Measurements from ENCODE around the gene PFDN6.
A peak's percentile ranks its signal among the peaks of the same experiment; 100 is the strongest.

PFDN6 gene

DNA sequence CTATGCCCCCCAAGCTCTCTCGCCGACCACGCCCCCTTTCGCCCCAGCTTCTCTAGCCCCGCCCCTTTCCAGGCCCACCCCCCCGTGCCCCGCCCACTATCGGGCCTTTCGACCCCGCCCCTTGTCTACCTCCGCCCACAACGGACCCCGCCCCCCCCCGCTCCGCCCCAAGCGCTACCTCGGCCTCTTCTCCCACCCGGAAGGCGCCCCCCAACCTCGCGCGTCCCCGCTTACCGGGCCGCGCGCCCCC is 27.9 kb downstream of the PFDN6 start:
- no peak for DNase-seq (ENCODE audit: low read depth)

DNA sequence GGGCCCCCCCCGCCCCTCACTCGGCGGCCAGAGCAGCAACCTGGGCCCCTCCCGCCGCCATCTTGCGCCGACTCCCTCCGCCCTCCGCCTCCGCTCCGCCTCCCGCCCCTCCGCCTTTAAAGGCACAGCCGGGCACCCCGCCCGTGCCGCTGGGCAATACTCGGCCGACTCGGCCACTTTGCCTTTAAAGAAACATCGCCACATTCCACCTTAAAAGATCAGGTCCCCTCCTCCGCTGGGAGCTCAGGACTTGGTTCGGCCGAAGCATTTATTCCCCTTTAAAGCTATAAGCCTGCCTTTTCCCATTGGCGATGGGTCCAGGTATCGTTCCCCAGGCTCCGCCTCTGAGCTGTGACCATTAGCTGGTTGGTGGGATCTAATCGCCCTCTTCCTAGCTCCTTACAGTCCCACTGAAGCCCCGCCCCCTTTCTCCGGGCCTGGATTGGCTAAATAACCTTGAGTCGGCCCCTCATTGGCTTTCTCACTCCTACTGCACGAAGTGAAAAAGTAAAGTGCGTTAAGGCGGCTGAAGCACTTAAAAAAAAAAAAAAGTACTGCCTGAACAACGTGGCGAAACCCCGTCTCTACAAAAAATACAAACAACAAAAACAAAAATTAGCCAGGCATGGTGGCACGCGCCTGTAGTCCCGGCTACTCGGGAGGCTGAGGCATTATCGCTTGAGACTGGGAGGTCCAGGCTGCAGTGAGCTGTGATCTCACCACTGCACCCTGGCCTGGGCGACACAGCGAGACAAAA is 28.4 kb downstream of the PFDN6 start, which contains the start of gene ZBTB22:
ZBTB22 (minus strand) TSS at position 76 of the 757 bp plus-strand sequence. CDS start 828 bp downstream, outside the sequence.
- DNase-seq (ENCODE audit: low read depth) = peak; percentile 100

DNA sequence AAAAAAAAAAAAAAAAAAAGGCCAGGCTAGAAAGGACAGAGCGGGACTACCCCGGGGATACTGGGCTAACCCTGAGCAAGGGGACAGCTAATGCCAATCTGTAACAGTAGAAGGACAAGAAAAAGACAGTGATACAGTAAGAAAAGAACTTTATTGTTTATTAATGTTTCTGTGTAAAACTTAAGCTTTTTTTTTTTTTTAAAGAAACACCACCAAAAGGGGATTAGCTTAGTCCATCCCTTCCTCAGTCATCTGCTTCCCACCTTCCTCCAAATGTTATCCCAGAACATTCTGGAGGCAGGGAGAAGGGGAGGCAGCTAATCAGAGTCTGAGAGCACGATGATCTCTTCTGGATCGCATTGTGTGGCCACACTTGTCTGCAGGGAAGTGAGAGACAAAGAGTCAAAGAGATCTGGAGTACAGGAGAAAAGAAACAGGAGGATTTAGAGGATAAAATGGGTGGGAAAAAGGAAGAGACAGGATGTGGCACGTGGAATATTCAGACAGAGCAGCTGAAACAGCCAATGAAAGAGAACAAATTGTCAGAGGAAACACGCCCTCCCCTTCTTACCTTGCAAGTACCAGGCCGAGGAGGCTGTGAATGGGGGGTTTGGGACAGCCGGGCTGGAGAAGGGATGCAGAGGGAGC is 29.1 kb downstream of the PFDN6 start:
- no peak for DNase-seq (ENCODE audit: low read depth)

DNA sequence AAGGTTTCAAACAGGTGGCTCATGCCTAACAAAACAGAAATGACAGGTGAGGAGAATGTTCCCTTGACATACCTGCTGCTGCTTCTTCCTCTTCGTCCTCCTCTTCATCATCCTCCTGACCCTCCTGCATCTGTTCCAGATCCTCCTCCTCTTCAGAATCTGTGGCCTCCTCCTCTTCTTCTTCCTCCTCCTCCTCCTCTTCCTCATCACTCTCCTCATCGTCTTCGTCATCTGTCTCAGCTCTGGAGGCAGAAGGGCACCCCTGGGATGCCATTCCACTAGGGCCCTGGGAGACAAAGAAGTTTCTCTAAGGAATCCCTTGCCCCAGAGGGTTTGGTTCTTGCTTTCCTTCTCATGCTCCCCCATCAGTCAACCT is 30.5 kb downstream of the PFDN6 start:
- DNase-seq (ENCODE audit: low read depth) = no peak

DNA sequence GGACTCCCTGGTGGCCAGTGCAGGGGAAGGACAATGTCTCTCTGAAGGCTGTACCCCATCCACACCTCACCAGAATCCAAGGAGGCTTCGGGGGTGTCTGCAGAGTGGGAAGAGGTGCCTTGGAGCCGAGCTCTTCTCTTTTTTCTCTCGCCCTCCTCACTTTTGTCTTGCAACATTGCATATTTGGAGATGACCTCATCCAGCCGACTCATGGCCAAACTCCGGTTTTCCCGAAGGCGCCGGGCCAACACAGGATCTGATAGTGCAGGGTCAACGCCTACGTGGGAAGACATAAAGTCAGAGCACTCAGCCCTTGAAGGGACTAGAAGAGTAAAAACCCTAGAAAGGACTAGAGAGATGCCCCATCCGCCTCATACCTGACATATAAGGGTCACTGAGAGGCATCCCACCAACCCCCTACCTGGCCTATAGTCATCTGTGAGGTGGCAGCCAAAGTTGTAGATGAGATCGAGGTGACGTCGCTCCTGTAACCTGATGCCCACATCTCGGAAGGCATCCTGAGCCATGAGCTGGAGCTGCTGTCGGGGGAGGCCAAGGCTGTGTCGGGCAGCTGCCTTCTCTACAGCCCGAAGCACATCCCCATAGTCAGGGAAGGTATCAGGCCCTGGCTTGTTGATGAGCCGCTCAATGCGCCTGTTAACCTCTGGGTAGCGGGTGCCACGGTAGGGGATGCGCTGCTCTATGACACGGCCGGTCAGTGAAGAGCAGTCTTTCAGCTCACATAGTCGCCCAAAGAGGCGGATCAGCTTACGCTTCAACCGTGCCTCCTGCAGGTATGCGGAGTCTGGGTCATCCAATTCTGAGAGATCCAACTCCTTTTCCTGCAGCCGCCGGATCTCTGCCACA is 31.1 kb downstream of the PFDN6 start:
- DNase-seq (ENCODE audit: low read depth) = peak; percentile 96

DNA sequence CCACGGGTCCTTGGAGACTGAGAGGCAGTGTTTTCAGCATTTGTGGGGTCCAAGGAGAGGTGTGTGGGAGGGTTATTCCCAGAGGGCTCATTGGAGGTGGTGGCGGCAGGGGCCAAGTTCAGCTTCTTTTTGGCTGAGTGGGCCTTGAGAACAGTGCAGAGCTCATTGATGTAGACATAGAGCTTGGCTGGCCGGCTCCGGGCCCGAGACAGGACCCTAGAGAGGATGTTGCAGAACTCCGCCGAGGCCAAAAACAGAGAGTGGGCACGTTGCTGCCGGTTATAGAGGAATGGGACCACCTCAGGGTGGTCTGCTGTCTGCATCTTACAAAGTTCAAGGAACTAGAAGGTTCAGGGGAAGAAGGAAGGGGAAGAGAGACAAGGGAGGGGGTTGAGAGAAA is 31.8 kb downstream of the PFDN6 start:
- no peak for DNase-seq (ENCODE audit: low read depth)

DNA sequence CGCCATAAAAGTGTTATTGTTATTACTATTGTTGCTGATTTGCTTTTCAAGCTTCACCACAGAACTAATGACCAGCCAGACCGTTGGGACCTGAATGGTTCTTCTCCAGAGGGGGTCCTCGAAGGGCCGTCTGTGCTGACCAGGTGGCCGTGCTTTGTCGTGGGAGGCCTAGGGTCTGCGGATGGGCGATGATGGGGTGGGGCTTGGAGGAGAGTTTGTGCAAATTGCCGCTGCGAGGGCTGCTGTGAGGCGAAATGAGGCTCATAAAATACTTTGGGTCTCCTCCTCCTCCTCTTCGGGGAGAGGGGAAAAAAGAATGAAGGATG is 34.2 kb downstream of the PFDN6 start:
- no peak for DNase-seq (ENCODE audit: low read depth)

DNA sequence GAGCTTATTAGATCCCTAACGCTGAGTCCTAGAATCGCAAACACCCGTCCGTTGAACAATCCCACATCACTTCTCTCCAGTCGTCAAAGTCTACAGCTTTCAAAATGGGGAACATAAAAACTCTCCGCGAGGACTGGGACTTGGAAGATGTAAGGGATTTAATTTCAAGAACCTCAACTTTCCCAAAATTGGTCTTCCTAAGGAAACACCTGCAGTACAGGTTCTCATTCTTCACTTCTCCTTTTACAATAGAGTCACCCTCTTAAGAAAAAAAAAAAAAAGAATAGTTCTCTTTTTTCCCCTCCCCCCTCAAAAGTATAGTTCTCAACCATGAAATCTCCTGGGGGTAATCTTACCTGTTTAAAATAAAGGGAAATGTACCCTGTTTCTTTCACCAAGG is 34.7 kb downstream of the PFDN6 start:
- no peak for DNase-seq (ENCODE audit: low read depth)

DNA sequence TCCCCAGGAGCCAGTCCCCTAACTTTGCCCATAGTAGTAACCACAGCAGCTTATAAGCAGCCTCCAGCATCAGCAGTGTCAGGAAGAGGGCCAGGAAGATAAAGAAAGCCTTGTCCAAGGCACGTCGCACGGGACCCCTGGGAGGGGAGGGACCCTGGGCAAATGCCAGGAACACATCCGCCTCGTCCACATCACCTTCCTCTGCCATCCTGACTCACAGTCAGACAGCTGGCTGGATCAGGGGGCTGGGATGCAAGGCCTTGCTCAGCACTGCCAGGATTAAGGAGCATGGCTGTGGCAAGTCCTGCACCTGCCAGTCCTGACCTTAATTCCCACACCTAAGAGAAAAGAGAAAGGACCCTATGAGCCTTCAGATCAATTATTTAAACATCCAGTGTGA is 39.7 kb downstream of the PFDN6 start:
- DNase-seq (ENCODE audit: low read depth) = no peak

DNA sequence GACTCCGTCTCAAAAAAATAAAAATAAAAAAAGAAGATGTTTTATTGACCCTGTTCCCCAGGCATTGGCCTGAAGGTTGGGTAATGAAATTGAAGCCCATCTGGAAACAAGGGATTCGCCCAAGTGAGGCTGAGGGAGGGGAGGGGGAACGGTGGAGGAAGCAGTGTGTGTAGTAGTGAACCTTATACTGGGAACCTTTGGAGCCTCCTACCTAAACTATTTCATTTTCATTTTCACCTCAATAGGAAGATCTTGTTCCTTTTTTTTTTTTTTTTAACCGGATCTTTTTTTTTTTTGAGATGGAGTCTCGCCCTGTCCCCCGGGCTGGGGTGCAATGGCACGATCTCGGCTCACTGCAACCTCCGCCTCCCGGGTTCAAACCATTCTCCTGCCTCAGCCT is 41.3 kb downstream of the PFDN6 start:
- no peak for DNase-seq (ENCODE audit: low read depth)

DNA sequence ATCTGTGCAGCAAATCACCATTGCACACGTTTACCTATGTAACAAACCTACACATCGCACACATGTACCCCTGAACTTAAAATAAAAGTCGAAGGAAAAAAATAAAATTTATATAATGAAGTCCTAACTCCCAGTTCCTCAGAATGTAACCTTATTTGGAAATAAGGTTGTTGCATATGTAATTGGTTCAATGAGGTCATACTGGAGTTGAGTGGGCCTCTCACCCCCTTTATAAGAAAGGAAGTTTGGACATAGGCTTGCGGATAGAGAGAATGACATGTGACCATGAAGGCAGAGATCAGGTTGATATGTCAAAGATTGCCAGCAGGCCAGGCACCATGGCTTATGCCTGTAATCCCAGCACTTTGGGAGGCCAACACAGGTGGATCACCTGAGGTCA is 44.3 kb downstream of the PFDN6 start:
- no peak for DNase-seq (ENCODE audit: low read depth)

DNA sequence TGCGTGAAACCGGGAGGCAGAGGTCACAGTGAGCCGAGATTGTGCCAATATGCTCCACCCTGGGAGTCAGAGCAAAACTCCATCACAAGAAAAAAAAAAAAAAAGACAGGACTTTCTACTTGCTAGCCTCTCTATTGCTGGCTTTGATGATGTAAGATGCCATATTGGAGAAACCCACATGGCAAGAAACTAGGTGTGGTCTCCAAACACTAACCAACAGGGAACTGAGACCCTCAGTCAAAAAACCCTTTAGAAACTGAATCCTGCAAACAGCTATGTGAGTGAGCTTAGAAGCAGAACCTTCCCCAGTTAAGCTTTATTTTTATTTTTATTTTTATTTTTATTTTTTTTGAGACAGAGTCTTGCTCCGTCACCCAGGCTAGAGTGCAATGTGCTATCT is 46.5 kb downstream of the PFDN6 start:
- no peak for DNase-seq (ENCODE audit: low read depth)

DNA sequence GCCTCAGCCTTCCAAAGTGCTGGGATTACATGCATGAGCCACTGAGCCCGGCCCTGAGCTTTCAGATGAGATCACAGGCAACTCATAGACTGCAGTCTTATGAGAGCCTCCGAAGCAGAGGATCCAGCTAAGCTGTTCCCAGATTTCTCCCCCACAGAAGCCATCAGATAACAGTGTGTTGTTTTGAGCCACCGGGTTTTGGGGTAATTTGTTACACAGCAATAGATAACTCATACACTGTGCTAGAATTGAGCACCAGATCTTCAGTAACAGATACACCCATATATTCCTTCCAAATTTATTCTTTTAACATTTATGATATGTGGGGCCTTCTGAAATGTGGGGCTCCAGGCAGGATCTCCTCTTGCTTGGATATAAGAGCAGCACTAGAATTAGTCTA is 47.1 kb downstream of the PFDN6 start:
- no peak for DNase-seq (ENCODE audit: low read depth)

DNA sequence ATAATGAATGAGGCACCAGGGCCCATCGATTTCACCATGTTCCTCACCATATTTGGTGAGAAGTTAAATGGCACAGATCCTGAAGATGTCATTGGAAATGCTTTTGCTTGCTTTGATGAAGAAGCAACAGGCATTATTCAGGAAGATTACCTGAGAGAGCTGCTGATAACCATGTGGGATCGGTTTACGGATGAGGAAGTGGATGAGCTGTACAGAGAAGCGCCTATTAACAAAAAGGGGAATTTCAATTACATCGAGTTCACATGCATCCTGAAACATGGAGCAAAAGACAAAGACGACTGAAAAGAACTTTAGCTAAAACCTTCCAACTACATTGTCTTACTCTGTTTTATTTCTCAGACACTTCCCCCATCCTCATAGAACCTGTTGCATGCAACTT is 49.8 kb downstream of the PFDN6 start:
- no peak for DNase-seq (ENCODE audit: low read depth)
